ENCODE data around the gene ANKS3.
A peak's percentile ranks its signal among the peaks of the same experiment; 100 is the strongest.

Gene ANKS3

GRCh38 chr16:4683255-4684057 is 50.6 kb downstream of the ANKS3 start:
- DNase-seq = no peak

GRCh38 chr16:4682616-4683254 is 51.3 kb downstream of the ANKS3 start:
- DNase-seq = peak in 1 of 2 experiments; percentile 35

GRCh38 chr16:4682084-4682591 is 51.9 kb downstream of the ANKS3 start:
- no peak for DNase-seq

DNA sequence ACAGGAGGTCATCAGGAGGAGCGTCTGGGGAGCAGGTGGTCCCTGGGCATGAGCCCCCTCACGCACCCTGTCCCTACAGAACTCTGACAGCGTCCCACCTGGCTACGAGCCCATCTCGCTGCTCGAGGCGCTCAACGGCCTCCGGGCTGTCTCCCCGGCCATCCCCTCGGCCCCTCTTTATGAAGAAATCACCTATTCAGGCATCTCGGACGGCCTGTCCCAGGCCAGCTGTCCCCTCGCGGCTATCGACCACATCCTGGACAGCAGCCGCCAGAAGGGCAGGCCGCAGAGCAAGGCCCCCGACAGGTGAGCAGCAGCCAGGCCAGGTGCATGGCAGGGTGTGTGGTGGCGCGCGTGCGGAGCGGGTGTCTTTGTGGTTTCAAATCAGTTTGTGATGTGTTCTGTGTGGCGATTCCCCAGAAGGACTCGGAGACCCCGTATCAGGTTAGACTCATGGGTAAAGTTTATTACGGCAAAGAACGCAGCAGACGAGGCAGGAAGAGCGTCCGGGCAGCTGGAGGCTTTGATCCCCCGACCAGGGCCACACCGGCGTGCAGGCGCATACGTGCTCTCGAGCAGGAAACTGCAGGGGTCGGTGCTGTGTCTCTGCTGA is 52.5 kb downstream of the ANKS3 start:
- no peak for DNase-seq

- no peak for DNase-seq
Measured at GRCh38 chr16:4680673-4681470, 53.2 kb downstream of the ANKS3 start.

DNA sequence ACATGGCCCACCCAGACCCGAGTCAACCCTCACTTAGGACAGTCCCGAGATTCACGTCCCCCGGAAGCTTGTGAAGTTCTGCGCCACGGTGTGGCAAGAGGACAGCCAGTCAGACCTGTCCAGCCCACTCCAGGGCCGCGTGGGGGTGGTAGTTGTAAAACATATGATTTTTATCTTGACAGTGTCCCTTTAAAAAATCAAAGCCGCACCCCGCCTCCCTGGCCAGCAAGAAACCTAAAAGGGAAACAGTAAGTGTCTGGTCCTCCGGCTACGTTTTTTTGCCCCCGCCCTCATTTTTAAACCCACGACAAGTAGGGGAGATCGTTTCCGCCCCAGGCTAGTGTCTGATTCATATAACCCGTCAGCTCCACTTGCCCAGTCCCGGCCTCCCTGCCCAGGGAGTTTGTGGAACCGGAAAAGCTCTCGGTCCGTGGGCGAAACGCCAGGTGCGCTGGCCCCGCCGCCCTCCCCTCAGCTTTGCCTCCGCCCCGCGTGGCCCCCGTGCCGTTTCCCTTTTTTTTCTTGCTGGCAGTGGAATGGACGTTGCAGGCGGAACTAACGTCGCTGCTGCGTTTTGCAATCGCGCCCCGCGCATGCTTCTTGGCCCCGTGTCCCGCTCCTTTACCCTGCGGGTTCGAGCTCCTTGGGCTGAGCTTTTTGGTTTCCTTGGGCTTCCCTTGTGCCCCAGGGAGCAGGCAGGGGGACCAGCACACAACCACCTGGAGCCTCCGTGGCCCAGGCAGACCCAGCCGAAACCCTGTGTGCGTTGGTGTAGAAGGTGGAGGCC is 54.0 kb downstream of the ANKS3 start:
- DNase-seq = no peak

GRCh38 chr16:4679156-4679849 is 54.8 kb downstream of the ANKS3 start:
- no peak for DNase-seq

DNA sequence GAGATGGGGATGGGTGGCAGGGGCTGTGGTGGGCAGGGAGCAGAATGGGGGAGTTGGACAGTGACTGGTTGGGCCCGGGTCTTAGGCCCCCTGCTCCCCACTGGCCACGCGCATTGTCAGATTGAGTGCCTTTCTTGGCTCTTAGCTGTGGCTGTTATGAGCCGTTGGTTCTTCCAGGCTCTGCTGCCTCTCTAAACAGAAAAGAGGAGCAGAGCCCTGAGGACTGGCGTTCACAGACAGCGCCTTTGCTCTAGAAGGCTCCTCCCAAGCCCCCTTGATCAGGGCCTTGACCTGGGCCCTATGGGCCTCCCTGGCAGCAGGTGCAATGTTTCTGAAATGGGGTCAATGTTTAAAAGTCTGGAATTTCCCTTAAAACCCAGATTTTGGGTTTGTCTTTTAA is 55.5 kb downstream of the ANKS3 start:
- DNase-seq = no peak

- DNase-seq = no peak
Measured at GRCh38 chr16:4677994-4678393, 56.1 kb downstream of the ANKS3 start.

DNA sequence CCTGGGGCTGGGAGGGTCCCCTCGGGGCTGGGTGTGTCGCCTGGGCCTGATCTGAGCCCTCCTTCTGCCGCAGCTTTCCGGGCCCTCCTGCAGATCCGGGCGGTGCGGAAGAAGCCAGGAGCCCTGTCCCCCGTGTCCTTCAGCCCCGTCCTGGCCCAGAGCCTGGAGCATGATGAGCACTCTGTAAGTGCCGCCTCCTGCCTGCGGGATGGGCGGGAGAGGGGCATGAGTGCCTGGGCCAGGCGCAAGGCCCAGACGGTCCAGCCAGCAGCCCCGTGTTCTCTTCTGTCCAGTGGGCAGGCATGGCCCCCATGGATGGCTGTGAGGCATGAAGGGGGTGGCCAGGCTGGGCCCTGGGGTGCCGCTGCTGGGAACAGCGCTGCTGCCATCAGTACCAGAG is 56.7 kb downstream of the ANKS3 start:
- no peak for DNase-seq

DNA sequence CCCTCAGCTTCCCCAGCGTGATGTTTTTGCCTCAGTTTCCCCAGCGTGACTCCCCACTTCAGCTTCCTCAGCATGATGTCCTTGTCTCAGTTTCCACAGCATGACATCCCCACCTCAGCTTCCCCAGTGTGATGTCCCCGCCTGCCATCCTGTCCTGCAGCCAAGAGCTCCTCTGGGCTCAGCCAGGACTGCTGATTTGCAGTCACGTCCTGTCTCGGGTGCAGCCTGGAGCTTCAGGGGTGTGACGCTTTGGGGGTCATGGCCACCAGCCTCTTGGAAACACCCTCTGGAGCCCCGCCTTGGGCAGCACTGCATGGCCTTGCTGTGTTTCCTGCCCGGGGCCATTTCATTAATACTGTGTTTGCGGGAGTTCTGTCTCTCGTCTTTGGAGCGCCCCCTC is 57.2 kb downstream of the ANKS3 start:
- DNase-seq = no peak

GRCh38 chr16:4675864-4676786 is 57.9 kb downstream of the ANKS3 start:
- no peak for DNase-seq

DNA sequence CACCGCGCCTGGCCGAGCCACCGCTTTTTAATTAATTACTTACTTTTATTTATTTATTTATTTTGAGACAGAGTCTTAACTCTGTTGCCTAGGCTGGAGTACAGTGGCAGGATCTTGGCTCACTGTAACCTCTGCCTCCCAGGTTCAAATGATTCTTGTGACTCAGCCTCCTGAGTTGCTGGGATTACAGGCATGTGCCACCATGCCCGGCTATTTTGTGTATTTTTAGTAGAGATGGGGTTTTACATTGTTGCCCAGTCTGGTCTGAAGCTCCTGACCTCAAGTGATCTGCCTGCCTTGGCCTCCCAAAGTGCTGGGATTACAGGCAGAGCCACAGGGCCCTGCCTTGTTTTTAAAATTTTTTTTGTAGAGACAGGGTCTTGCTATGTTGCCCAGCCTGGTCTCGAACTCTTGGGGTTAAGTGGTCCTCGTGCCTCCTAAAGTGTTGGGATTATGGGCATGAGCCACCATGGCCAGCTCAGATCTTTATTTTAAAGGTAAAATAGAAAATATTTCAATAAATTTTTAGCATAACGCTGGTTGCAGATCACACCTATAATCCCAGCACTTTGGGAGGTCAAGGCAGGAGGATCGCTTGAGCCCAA is 59.0 kb downstream of the ANKS3 start:
- DNase-seq = no peak

GRCh38 chr16:4673387-4674046 is 60.6 kb downstream of the ANKS3 start:
- DNase-seq = no peak

DNA sequence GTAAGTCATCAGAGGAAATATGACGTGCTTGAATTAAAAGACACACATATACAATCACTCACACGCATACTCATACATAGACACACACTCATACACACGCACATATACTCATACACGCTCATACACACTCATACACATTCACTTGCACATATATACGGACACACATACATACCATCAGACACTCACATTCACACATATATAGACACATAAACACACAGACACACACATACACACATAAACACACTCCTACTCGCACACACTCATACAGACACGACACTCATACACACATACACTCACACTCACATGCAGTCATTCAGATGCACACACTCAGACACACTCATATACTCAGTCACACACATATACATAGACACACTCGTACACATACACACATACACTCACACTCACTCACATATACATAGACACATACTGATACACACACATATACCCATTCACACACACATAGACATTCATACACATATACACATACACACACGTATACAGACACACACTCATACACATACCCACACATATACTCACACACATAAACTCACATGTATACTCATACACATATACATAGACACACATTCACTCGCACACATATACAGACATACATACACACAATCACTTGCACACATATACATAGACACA is 65.6 kb downstream of the ANKS3 start:
- DNase-seq = no peak

DNA sequence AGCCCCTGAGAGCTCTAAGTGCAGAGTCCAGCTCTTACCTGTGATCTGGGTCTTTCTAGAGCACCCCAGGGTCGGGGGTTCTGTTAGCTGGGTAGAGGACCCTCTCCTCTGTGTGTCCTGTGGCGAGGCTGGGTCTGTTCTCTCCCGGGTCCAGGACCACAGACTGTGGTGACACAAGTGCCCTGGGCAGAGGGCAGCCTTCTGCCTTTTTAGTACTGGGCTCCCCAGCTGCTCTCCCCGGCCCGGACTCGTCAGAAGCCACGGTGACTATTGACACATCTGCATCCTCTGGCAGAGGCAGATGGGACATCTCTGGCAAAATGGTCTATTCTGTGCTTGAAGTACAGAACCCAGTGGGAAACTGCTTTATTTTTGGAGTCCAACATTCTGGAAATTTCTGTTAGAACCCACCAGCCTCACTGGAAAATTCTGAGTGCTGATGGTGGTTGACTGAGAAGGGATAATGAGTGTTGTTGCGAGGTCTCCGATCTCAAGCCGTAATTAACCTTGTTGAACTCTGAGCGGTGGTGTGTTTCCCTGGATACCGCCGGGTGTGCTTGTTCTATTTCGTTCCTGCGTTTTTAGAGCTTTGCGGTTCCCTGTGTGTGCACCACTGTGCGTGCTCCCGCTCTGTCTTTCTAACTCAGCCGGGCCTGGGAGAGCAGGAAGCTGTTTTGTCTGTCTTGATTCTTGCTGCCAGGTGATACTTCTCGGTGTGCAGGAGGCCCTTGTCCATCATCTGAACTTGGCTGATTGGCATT is 66.7 kb downstream of the ANKS3 start:
- no peak for DNase-seq

GRCh38 chr16:4666537-4667202 is 67.4 kb downstream of the ANKS3 start:
- DNase-seq = no peak
